Measurements from ENCODE around the gene EP400.

Gene EP400

GRCh38 chr12:131990066-131990979 is 40.6 kb downstream of the EP400 start:
- no peak for DNase-seq

DNA sequence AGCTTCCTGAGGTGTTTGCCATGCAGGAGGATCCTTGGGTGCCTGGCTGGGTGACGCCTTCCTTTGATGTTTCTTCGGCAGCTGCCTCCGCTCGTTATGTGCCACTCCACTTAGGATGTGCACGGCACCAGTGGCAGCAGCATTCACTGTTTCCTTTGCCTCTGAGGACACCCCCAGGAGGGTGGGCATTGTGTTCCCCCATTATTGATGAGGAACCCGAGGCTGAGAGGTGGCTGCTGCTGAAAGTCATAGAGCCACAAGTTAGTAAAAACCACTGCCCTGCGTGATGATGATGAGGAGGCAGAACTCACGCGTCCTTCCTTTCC is 41.2 kb downstream of the EP400 start:
- no peak for DNase-seq

GRCh38 chr12:131991816-131992430 is 42.2 kb downstream of the EP400 start:
- DNase-seq: no peak

GRCh38 chr12:131994589-131994988 is 44.8 kb downstream of the EP400 start:
- DNase-seq: no peak

GRCh38 chr12:132000286-132000872 is 50.6 kb downstream of the EP400 start:
- DNase-seq: no peak

- DNase-seq: no peak
Measured at GRCh38 chr12:132003846-132004245, 54.1 kb downstream of the EP400 start.

- no peak for DNase-seq
Measured at GRCh38 chr12:132004946-132005345, 55.2 kb downstream of the EP400 start.

- DNase-seq: no peak
Measured at GRCh38 chr12:132006056-132006680, 56.4 kb downstream of the EP400 start.

- DNase-seq: no peak
Measured at GRCh38 chr12:132007041-132007440, 57.3 kb downstream of the EP400 start.

DNA sequence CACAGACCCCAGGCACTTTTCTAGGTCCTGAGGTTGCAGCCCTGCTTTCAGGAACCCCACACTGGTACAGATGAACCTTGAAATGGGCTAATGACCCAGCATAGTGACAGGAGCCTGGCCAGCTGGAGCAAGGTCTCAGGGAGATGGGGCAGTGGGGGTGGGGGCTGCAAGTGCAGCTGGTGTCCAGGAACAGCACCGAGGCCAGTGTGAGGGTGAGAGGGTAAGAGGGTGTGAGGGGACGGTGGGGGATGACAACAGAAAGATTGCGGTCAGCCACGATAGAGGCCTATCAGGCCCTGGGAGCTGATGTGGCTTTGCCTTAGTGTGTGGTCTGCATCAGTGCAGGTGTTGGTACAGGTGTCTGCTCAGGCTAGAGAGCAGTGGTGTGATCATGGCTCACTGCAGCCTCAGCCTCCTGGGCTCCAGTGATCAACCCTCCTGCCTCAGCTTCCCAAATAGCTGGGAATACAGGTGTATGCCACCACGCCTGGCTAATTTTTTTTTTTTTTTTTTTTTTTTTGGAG is 59.7 kb downstream of the EP400 start:
- DNase-seq: no peak

DNA sequence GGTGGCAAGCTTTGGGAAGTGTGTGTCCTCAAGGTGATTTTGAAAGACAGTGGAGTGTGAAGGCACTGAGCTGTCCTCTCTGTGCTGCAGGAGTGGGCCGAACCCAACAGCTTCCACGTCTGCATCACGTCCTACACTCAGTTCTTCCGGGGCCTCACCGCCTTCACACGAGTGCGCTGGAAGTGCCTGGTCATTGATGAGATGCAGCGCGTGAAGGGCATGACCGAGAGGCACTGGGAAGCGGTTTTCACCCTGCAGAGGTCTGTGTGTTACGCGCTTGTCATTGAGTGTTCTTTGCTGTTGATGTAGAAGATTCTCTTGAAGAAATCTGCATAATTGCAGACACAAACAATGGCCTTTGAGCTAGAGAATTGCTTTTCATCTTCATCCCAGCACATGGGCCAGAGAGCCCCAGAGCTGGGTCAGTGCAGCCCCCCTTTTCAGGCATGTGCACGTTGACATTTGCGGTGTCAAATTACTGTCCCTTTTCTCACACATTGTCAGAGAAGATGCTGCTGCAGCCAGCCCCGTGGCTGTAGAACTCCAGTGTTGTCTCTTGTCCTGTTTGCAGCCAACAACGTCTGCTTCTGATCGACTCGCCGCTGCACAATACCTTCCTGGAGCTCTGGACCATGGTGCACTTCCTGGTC is 63.3 kb downstream of the EP400 start:
- no peak for DNase-seq

GRCh38 chr12:132014092-132014914 is 64.6 kb downstream of the EP400 start:
- DNase-seq: no peak

- no peak for DNase-seq
Measured at GRCh38 chr12:132014915-132015280, 65.2 kb downstream of the EP400 start.

DNA sequence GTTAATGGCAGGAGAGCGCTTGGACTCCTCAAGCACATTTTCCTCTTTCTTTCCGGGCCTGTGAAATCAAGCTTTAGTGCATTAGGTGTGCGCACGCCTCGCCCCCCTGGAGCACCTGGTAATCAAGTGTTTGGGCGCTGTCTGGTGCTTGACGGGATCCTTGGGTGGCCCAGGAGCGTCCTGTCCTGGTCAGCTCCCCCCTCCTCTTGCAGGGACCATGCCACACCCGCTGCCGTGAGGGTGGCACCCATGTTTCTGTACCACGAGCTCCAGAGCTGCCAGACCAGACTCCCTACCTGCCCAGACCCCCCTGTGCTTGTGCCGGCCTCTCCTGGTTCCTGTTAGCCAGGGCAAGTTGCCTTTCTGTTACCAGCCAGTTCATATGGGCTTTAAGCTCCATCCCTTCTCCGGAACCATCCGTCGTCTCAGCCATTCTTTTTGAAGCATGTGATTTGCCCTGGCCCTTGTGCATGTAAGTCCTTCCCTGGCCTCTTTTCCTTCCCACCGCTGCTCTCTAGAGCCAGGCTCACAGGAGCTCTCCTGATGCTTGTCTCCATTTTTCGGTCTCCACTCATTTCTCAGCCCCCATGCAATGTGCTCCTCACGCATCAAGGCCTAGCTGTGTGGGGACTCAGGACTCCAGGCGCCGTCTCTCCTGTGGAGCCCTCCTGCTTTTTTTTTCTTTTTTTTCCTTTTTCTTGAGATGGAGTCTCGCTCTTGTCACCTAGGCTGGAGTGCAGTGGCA is 66.1 kb downstream of the EP400 start:
- no peak for DNase-seq

DNA sequence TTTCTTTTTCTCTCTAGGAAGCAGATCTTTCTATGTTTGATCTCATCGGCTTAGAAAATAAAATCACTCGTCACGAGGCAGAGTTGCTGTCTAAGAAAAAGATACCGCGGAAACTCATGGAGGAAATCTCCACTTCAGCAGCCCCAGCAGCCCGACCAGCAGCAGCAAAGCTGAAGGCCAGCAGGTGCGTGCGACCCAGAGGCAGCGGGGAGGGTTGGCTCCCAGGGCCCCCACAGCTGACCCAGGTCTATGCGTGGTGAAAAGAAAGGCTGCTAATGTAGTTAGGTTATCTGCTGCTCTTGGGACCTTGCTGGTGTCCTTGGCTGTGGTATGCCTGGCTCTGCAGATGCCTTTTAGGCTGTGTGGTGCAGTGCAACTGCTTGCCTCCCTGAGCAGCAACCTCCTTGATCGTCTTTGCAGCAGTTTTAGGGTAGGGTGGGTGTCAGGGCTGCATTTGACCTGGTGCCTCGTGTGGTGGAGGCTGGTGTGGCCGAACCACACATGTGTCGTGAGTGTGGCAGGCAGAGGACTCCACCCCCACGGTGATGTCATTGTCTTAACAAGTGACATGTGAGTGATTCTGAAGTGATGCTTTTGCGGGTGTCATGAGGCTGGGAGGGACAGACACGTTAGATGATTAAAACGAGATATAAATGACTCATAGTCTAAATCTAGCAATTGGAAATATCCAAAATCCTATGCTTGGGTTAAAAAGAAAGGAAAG is 68.6 kb downstream of the EP400 start:
- DNase-seq: no peak

DNA sequence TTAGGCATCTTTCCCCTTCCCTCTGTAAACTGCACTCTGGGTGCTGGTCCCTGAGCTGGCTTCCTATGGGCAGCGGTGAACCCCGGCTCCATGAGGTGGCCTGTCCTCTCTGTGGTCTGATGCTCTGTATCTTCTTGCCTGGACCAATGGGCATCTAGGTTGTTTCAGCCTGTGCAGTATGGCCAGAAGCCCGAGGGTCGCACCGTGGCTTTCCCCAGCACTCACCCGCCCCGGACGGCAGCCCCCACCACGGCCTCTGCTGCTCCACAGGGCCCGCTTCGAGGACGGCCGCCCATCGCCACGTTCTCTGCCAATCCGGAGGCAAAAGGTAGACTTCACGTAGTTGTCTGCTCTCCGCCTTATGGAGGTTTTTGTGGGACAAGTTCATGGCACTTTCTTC is 70.1 kb downstream of the EP400 start:
- no peak for DNase-seq

GRCh38 chr12:132020292-132020691 is 70.5 kb downstream of the EP400 start:
- no peak for DNase-seq

- no peak for DNase-seq
Measured at GRCh38 chr12:132021031-132021871, 71.5 kb downstream of the EP400 start.

GRCh38 chr12:132021965-132022364 is 72.2 kb downstream of the EP400 start:
- DNase-seq: no peak

DNA sequence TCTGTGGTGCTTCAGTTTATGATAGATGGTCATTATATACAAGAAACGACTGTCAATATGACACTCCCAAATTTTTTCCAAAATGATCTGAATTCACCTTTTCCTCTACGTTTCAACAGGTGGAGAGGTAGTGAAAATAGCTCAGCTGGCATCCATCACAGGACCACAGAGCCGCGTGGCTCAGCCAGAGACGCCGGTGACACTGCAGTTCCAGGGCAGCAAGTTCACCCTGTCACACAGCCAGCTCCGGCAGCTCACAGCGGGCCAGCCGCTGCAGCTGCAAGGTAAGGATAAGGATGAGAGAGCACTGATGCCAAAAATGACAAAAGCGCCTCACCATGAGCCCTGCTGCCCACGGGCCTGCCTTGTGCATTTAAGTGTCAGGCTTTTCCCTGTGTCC is 73.9 kb downstream of the EP400 start:
- DNase-seq: no peak

Measured in NCI-H526 treated with DMSO at 0.1 percent for 48 hours (cell line).